Stomach smooth muscle (tissue), 2 donors: ENCODE data around the gene VPS37D.
"Not testable (repeated sequence)": the region's sequence is repeated elsewhere in the genome, so short reads cannot be mapped to it uniquely, and the experiment has no call there.

Experiments used
- H3K27ac ChIP-seq: one replicate; pipeline ENCODE4 v1.7.0; 2013; ENCODE audit warnings: mild to moderate bottlenecking, low read length, inconsistent platforms
- H3K27me3 ChIP-seq, 2 donors: one replicate each; pipeline ENCODE4 v1.7.0; 2013; ENCODE audit warnings: low read length in 2 of 2; ENCODE audit not compliant: insufficient read depth in 2 of 2, control insufficient read depth in 1 of 2
- H3K36me3 ChIP-seq, 2 donors: one replicate each; pipeline ENCODE4 v1.7.0; 2013; ENCODE audit warnings: low read length in 2 of 2; ENCODE audit not compliant: control insufficient read depth in 2 of 2, insufficient read depth in 2 of 2
- H3K4me1 ChIP-seq: one replicate; pipeline ENCODE4 v1.7.0; 2013; ENCODE audit warnings: low read length; ENCODE audit not compliant: control insufficient read depth, insufficient read depth
- H3K4me3 ChIP-seq, 2 donors: one replicate each; pipeline ENCODE4 v1.7.0; 2013; ENCODE audit warnings: low read length in 2 of 2
- H3K9ac ChIP-seq, 2 donors: one replicate each; pipeline ENCODE4 v1.7.0; 2013; ENCODE audit warnings: low read length in 2 of 2, mild to moderate bottlenecking in 1 of 2
- H3K9me3 ChIP-seq, 2 donors: one replicate each; pipeline ENCODE4 v1.7.0; 2013; ENCODE audit warnings: low read length in 2 of 2; ENCODE audit not compliant: control insufficient read depth in 2 of 2
- donor health status: healthy.
- donor health status: Pancreatic carcinoma.

VPS37D gene

DNA sequence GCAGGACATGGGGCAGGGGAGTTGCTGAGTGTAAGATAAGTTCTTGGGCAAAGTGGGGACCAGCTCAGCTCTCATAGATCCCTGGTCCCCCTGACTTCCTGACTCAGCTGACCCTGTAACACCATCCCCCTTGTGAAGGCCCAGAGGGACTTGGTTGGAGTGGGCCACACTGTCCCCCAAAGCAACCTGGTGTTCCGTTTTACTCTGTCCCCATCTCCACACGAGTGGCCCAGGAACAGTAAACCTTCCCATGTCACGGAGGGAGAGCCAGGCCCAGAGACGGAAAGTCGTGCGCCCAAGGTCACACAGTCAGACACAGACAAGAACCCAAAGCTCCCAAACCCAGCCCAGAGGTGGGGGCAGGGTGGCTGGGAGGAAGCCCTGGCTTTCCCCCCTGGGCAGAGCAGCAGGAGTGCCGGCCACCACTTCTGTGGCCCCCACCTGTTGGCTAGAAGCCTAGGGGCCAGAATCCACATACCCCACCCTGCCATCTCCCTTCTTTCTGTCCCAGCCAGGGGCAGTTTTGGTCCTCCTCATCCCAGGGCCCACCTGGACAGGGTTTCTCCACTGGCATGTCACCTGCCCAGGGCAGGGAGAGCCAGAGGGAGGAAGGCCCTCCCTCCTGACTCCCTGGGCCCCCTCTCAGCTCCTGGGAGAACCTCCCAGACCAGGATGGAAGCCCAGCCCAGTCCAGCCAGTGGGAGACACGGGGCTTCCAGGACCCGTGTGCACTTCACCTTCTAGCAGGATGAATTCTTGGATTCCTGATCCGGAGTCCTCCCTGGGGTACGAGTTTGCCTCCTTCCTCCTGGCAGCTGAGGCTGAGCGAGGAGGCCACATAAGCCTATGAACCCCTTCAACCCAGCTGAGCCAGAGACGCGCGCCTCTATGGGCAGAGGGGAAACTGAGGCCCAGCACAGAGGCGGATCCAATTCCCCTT is 20.6 kb upstream of the VPS37D start:
- peak overlapping the region in 1 of 2 donors; percentile 63 for H3K4me3 ChIP-seq
- no peak overlapping the region for H3K27ac ChIP-seq
- H3K4me1 ChIP-seq, result peaks cover 8% of the 10 kb centered on the region
- no peak overlapping the region for H3K9ac ChIP-seq
- H3K9me3 ChIP-seq, result no peaks in the 10 kb centered on the region
- peaks cover 26 to 28% of the 10 kb centered on the region in 2 donors for H3K27me3 ChIP-seq
- no peaks in the 10 kb centered on the region for H3K36me3 ChIP-seq

DNA sequence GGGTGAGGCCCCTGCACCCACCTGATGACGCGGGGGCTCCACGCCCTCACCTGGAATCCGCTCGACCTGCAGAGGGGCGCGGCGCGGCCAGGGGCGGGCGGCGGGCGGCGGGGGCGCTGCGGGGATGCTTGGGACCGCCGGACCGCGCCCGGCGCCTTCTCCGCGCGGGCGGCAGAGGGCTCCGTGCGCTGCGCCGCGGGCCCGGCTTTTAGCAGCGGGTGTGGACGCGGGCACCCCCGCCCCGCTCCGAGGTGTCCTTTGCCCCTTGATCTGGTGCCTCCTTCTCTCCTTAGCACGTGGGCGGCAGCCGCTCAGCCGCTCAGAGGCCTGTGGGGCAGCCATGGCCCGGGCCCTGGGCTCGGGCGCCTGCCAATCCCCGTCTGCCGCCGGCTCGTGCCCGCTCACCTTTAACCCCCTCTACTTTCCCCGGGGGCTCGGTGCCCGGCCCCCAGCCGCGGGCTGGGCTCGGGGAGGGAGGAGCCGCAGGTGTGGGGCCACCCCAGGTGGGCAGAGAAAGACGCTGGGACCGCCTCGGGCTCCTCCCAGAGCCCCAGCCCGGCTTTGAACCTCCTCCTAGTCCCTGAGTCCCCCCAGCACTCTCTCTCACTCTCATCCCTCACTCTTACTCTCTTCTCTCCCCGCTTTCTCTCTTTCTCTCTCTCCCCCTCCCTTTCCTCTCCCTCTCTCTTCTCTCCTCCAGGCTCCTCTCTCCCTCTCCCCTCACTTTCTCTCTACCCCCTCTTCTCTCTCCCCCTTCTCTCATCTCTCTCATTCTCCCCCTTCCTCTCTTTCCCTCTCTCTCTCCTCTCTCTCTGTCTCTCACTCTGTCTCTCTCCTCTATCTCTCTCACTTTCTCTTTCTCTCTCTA is 19.7 kb upstream of the VPS37D start:
- no peaks in the 10 kb centered on the region for H3K36me3 ChIP-seq
- peak overlapping the region in 1 of 2 donors; percentile 63 for H3K4me3 ChIP-seq
- H3K27ac ChIP-seq, result no peak overlapping the region
- H3K9me3 ChIP-seq, result no peaks in the 10 kb centered on the region
- peaks cover 8% of the 10 kb centered on the region for H3K4me1 ChIP-seq
- peaks cover 29 to 32% of the 10 kb centered on the region in 2 donors for H3K27me3 ChIP-seq
- no peak overlapping the region for H3K9ac ChIP-seq

DNA sequence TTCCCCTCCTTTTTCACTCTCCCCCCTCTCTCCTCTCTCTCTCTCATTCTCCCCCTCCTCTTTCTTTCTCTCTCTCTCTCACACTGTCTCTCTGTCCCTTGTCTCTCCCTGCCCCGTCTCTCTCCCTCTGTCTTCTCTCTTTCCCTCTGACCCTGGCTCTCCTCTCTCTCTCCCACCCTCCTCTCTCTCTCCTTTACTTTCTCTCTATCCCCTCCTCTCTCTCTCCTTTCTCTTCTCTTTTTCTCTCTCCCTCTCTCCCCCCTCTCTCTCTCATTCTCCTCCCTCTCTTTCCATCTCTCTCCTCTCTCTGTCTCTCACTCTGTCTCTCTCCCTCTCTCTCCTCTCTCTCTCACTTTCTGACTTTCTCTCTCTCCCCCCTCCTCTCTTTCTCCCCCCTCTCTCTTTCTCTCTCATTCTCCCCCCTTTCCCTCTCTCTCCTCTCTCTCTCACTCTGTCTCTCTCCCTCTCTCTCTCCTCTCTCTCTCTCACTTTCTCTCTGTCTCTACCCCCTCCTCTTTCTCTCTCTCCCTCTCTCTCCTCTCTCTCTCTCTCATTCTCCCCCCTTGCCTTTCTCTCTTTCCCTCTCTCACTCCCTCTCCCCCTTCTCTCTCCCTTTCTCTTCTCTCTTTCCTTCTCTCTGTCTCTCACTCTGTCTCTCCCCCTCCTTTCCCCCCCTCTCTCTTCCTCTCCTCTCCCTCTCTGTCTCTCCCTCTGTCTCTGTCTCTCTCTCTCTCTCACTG is 18.9 kb upstream of the VPS37D start:
- Histone ChIP-seq H3K9ac (no peak overlapping the region), H3K27ac (no peak overlapping the region)

DNA sequence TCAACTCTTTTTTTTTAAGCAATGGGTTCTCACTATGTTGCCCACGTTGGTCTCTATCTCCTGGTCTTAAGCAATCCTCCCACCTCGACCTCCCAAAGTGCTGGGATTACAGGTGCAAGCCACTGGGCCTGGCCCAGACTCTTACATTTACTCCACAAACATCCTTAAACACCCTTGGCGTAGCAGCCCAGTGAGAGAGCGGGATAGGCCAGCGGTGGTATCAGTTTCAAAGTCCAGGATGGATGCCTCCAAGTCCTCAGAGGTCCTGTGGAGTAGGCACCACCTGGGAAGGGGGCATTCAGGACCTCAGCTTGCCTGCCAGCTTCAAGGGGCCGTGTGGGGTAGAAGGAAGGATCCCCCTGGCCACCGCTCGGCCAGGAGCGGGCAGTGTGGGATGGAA is 18.1 kb upstream of the VPS37D start:
- H3K27ac ChIP-seq, result no peak overlapping the region
- no peaks in the 10 kb centered on the region for H3K36me3 ChIP-seq
- H3K4me1 ChIP-seq, result peaks cover 8% of the 10 kb centered on the region
- H3K9me3 ChIP-seq, result no peaks in the 10 kb centered on the region
- no peak overlapping the region for H3K9ac ChIP-seq
- no peak overlapping the region for H3K4me3 ChIP-seq
- H3K27me3 ChIP-seq, result peaks cover 28 to 29% of the 10 kb centered on the region in 2 donors

More for the DNA sequence above, 18.9 kb upstream of the VPS37D start:
- no peak overlapping the region for H3K4me3 ChIP-seq
- no peaks in the 10 kb centered on the region for H3K36me3 ChIP-seq
- no peaks in the 10 kb centered on the region for H3K9me3 ChIP-seq
- H3K4me1 ChIP-seq, result peaks cover 8% of the 10 kb centered on the region
- peaks cover 29 to 30% of the 10 kb centered on the region in 2 donors for H3K27me3 ChIP-seq

DNA sequence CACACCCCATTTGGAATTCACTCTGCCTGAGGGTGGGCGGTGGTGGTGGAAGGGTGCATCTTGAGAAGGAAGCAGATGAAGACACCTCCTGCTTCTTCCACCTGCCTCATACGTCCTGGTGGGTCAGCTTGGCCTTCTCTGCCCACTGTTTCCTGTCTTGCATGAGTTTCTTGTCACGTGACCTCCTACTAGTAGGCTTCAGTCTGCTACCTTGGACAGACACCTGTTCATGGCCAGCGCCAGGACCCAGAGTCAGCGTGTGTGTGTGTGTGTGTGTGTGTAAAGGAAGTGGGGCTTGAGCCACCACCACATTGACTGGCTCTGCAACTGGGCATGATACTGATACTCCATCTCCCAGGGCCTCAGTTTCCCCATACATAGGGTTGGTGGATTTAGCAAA is 17.1 kb upstream of the VPS37D start:
- no peak overlapping the region for H3K27ac ChIP-seq
- peaks cover 24 to 29% of the 10 kb centered on the region in 2 donors for H3K27me3 ChIP-seq
- no peak overlapping the region for H3K4me3 ChIP-seq
- H3K4me1 ChIP-seq, result peaks cover 8% of the 10 kb centered on the region
- H3K9ac ChIP-seq, result no peak overlapping the region
- H3K36me3 ChIP-seq, result no peaks in the 10 kb centered on the region
- H3K9me3 ChIP-seq, result no peaks in the 10 kb centered on the region

DNA sequence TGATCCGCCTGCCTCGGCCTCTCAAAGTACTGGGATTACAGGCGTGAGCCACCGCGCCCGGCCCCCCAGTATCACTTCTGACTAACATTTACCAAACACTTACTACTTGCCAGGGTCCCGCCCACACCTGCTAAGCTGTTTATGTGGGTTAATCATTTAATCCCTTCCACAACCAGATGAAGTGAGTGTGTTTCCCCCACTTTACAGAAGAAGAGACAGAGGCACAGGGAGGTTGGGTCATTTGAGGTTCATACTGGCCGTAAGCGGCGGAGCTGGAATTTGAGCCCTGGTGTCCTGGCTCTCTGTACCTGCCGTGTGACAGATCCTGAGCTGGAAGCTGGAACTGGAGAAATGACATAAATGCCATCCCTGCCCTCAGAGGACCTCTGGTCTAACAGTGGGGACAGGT is 15.1 kb upstream of the VPS37D start:
- H3K36me3 ChIP-seq, result no peaks in the 10 kb centered on the region
- H3K27me3 ChIP-seq, result peaks cover 8 to 19% of the 10 kb centered on the region in 2 donors
- H3K27ac ChIP-seq, result no peak overlapping the region
- H3K4me3 ChIP-seq, result no peak overlapping the region
- H3K4me1 ChIP-seq, result peaks cover 6% of the 10 kb centered on the region
- H3K9ac ChIP-seq, result no peak overlapping the region
- no peaks in the 10 kb centered on the region for H3K9me3 ChIP-seq

DNA sequence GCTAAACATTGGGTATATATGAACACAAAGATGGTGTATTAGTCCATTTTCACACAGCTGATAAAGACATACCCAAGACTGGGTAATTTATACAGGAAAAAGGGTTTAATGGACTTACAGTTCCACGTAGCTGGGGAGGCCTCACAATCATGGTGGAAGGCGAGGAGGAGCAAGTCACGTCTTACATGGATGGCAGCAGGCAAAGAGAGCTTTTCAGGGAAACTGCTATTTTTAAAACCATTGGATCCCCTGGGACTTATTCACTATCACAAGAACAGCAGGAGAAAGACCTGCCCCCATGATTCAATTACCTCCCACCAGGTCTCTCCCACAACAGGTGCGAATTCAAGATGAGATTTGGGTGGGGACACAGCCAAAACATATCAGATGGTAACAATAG is 12.3 kb upstream of the VPS37D start:
- not testable (repeated sequence) for H3K4me3 ChIP-seq

DNA sequence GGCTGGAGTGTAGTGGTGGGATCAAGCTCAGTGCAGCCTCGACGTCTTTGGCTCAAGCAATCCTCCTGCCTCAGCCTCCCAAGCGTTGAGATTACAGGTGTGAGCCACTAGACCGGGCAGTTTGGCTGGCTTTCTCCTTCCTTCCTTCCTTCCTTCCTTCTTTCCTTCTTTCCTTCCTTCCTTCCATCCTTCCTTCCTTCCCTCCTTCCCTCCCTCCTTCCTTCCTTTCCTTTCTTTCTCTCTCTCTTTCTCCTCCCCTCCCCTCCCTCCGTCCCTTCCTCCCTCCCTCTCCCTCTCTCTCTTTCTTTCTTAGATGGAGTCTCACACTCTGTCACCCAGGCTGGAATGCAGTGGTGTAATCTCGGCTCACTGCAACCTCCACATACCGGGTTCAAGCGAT is 7.6 kb upstream of the VPS37D start:
- Histone ChIP-seq H3K4me1 (no peaks in the 10 kb centered on the region), H3K36me3 (no peaks in the 10 kb centered on the region), H3K9ac (no peak overlapping the region), H3K9me3 (no peaks in the 10 kb centered on the region), H3K27me3 (peaks cover 0 to 2% of the 10 kb centered on the region in 2 donors), H3K4me3 (no peak overlapping the region), H3K27ac (no peak overlapping the region)

More for the DNA sequence above, 12.3 kb upstream of the VPS37D start:
- not testable (repeated sequence) for H3K27me3 ChIP-seq, H3K4me1 ChIP-seq, H3K9me3 ChIP-seq, H3K36me3 ChIP-seq, H3K27ac ChIP-seq, H3K9ac ChIP-seq

DNA sequence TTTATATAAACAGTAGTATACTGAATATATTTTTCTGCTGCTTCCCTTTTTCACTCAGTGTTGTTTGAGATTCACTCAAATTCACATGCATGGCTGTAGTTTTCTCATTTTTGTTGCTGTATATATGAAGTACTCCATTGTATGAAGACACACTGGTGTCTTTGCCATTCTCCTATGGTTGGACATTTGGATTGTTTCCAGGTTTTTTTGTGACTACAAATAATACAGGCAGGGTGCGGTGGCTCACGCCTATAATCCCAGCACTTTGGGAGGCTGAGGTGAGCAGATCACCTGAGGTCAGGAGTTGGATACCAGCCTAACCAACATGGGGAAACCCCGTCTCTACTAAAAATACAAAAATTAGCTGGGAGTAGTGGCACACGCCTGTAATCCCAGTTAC is 7.0 kb upstream of the VPS37D start:
- H3K36me3 ChIP-seq, H3K4me3 ChIP-seq, H3K27me3 ChIP-seq, H3K27ac ChIP-seq, H3K9ac ChIP-seq, H3K4me1 ChIP-seq, H3K9me3 ChIP-seq: not testable (repeated sequence)

DNA sequence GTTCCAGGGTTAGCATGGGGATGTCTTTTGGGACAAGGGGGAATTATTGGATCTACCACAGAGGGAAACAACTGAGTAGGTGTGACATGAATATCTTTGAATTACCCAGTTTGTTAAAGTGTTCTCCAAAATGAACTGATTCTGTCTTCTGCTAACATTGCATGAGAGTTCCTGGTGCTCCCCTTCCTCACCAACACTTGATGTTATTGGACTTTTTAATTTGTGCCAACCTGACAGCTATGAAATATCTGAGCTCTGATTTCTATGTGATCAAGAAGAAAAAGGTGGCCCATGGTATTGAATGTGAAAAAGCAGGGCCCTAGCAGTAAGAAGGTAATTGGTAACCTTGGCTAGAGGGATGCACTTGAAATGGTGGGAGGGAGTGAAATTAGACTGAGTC is 4.6 kb upstream of the VPS37D start:
- H3K4me1 ChIP-seq, result no peaks in the 10 kb centered on the region
- H3K36me3 ChIP-seq, result no peaks in the 10 kb centered on the region
- no peak overlapping the region for H3K4me3 ChIP-seq
- peaks cover 4 to 7% of the 10 kb centered on the region in 2 donors for H3K27me3 ChIP-seq
- no peak overlapping the region for H3K9ac ChIP-seq
- no peak overlapping the region for H3K27ac ChIP-seq
- H3K9me3 ChIP-seq, result no peaks in the 10 kb centered on the region
